ENCODE results near the gene ASAP2.

DNA sequence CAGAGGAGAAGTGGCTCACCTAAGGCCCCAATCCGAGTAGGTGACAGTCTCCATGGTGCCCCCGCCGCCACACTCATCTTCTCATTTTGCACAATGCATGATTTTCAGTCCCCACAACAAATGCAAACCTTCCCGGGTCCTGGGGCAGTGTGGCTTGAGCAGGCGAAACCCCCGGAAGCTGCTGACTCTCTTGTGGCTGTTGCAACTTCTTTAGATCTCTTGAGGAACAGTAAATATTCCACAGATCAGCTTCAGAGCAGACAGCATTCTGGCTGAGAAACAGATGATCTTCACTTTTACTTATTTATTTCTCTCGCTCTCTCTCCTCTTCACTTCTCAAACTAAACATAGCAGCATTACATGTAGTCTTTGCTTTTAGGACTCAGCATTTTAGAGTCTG lies 51.9 kb downstream of the ASAP2 start:
- TF ChIP-seq CTCF (IDR thresholded peaks at IDR 0.05; ENCODE audit: low read length) (no peak), EZH2 (IDR thresholded peaks at IDR 0.05; ENCODE audit: borderline replicate concordance, low read length) (no peak)
